ENCODE data around the gene OR2G3. TPM values are rescaled to one million over a fixed set of nuclear protein-coding genes. Genes with fewer than 3 reads are reported as not detected.

The OR2G3 gene
- polyA plus RNA-seq, 1 experiment, result not detected

DNA sequence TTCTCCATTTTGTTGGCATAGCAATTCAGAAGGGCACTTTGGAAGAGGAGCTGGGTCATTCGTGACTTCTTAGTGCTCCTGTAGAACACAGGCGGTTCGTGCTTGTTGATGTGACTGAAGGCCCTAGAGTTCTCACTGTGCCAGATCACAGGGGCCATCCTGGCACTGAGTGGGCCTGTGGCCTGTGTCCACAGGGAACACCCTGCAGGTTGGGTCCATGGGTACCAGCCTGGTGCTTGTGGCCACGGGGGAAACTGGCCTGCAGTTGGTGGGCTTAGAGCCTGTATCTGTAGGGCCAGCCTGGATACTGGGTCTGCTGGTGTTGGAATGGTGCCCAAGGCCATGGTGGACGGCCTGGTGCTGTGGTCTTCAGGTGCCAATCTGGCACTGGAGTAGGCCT lies 9.2 kb downstream of the OR2G3 start:
- CTCF ChIA-PET, result no interaction called here

GRCh38 chr1:247627951-247628350 lies 22.6 kb downstream of the OR2G3 start:
- POLR2A ChIA-PET, result no interaction called here
- Histone ChIP-seq H3K27me3 (ENCODE audit: control insufficient read depth, insufficient read depth, low read length) (no peaks in the 10 kb centered on the region), H3K27ac (ENCODE audit: low read depth, low read length) (no peak overlapping the region), H3K9me3 (ENCODE audit: control insufficient read depth, insufficient read depth, low read length) (peaks cover 15% of the 10 kb centered on the region), H3K4me3 (ENCODE audit: low read depth, low read length) (no peak overlapping the region)
- CTCF ChIA-PET, result no interaction called here
- DNase-seq (ENCODE audit: low read depth, low spot score), result no peak
- TF ChIP-seq, protein P1, sequence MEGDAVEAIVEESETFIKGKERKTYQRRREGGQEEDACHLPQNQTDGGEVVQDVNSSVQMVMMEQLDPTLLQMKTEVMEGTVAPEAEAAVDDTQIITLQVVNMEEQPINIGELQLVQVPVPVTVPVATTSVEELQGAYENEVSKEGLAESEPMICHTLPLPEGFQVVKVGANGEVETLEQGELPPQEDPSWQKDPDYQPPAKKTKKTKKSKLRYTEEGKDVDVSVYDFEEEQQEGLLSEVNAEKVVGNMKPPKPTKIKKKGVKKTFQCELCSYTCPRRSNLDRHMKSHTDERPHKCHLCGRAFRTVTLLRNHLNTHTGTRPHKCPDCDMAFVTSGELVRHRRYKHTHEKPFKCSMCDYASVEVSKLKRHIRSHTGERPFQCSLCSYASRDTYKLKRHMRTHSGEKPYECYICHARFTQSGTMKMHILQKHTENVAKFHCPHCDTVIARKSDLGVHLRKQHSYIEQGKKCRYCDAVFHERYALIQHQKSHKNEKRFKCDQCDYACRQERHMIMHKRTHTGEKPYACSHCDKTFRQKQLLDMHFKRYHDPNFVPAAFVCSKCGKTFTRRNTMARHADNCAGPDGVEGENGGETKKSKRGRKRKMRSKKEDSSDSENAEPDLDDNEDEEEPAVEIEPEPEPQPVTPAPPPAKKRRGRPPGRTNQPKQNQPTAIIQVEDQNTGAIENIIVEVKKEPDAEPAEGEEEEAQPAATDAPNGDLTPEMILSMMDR (IDR thresholded peaks at IDR 0.05; ENCODE audit: low read depth, low read length), result no peak

More for the DNA sequence above, 9.2 kb downstream of the OR2G3 start:
- H3K27ac ChIP-seq (ENCODE audit: low read depth, low read length), result no peak overlapping the region
- H3K4me3 ChIP-seq (ENCODE audit: low read depth, low read length), result no peak overlapping the region
- no peak for DNase-seq (ENCODE audit: low read depth, low spot score)
- H3K9me3 ChIP-seq (ENCODE audit: control insufficient read depth, insufficient read depth, low read length), result peaks cover 19% of the 10 kb centered on the region
- TF ChIP-seq, protein P1 (IDR thresholded peaks at IDR 0.05; ENCODE audit: low read depth, low read length), result no peak
- POLR2A ChIA-PET, result no interaction called here
- H3K27me3 ChIP-seq (ENCODE audit: control insufficient read depth, insufficient read depth, low read length), result no peaks in the 10 kb centered on the region

- Histone ChIP-seq H3K27ac (ENCODE audit: low read depth, low read length) (no peak overlapping the region), H3K9me3 (ENCODE audit: control insufficient read depth, insufficient read depth, low read length) (peaks cover 43% of the 10 kb centered on the region), H3K27me3 (ENCODE audit: control insufficient read depth, insufficient read depth, low read length) (no peaks in the 10 kb centered on the region), H3K4me3 (ENCODE audit: low read depth, low read length) (no peak overlapping the region)
- TF ChIP-seq, protein P1 (IDR thresholded peaks at IDR 0.05; ENCODE audit: low read depth, low read length), result no peak
- CTCF ChIA-PET, result no interaction called here
- POLR2A ChIA-PET, result no interaction called here
- DNase-seq (ENCODE audit: low read depth, low spot score), result no peak
Observed at GRCh38 chr1:247638011-247638410, 32.6 kb downstream of the OR2G3 start.

DNA sequence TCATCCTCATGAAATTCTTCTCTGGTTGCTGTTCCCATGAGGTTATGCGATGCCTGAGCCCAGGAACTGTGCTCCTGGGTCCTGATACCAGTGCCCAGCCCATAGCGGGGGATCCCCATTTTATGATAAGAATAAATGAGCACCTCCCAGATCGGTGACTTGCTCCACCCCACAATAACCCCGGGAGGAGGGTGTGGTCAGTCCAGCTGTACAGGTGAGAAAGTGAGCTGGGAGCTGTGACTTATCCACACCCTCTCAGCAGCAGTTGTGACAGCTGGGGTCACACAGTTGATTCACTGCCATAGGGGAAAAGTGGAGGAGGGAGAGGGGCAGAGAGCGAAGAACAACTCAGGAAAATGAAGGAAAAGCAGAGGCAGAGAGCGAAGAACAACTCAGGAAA lies 33.4 kb downstream of the OR2G3 start:
- H3K9me3 ChIP-seq (ENCODE audit: control insufficient read depth, insufficient read depth, low read length), result peaks cover 43% of the 10 kb centered on the region
- POLR2A ChIA-PET, result no interaction called here
- CTCF ChIA-PET, result no interaction called here
- no peaks in the 10 kb centered on the region for H3K27me3 ChIP-seq (ENCODE audit: control insufficient read depth, insufficient read depth, low read length)
- TF ChIP-seq, protein P1 (IDR thresholded peaks at IDR 0.05; ENCODE audit: low read depth, low read length), result no peak
- H3K27ac ChIP-seq (ENCODE audit: low read depth, low read length), result no peak overlapping the region
- H3K4me3 ChIP-seq (ENCODE audit: low read depth, low read length), result no peak overlapping the region
- no peak for DNase-seq (ENCODE audit: low read depth, low spot score)

DNA sequence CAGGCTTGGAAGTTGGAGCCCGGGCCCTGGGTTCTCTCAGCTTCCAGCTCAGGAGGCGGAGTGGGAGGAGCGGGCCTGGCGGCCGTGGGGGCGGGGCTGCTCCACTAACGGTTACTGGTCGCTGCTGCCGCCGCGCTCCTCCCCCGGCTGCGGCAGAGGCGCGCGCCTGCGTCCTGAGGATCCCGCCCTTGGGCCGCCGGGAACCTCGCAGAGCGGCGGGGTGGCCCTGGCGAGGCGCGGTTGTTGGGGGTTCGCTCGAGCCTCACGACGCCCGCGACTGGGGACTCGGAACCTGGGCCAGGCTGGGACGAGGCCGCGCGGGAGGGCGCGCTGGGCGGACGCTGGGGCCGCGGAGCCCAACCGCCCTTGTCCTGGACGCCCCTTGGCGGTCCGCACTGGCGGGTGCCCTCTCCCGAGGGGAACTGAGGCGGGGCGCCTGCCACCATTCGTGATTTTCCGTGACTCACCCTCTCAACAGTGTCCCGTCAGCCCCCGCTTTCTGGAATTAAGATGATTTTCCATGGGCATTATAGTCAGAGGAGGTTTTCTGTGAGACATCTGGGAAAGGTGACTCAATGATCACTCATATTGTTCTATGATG lies 34.1 kb downstream of the OR2G3 start:
- Histone ChIP-seq H3K27me3 (ENCODE audit: control insufficient read depth, insufficient read depth, low read length) (no peaks in the 10 kb centered on the region), H3K4me3 (ENCODE audit: low read depth, low read length) (no peak overlapping the region), H3K9me3 (ENCODE audit: control insufficient read depth, insufficient read depth, low read length) (peaks cover 45% of the 10 kb centered on the region), H3K27ac (ENCODE audit: low read depth, low read length) (no peak overlapping the region)
- ChIA-PET CTCF (no interaction called here), POLR2A (no interaction called here)
- DNase-seq (ENCODE audit: low read depth, low spot score), result no peak
- TF ChIP-seq, protein P1 (IDR thresholded peaks at IDR 0.05; ENCODE audit: low read depth, low read length), result no peak
